ENCODE measurements around the gene LINC00632.

LINC00632 gene

GRCh38 chrX:140765043-140765784 lies 55.7 kb downstream of the LINC00632 start:
- DNase-seq: no peak

DNA sequence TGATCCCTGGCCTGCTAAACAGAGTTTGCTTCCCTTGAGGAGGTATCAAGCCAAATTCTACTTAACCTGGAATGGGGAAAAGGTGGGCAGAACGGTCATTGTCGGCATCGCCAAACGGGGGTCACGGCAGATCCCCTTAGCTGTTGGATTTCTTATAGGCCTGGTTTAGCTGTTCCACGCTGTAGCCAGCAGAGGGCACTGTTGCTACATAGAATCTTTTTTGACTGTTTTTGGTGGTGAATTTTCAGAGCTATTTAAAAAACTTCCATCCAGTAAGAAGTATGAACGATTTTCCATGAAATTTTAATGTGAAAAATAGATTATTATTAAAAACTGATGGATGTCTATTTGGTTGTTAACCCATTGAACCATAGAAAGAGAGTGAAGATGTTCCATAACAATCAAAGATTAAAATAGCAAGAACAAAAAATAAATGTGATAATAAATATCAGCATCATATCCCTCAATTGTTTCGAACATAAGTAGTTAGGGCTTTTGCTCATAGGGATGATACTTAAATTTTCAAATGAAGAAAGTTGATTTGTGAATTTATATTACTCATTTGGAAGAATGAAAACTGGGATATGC lies 56.6 kb downstream of the LINC00632 start:
- DNase-seq: peak; percentile 33

GRCh38 chrX:140767646-140768045 lies 58.1 kb downstream of the LINC00632 start:
- no peak for DNase-seq

GRCh38 chrX:140775211-140775610 lies 65.7 kb downstream of the LINC00632 start:
- no peak for DNase-seq

- DNase-seq: no peak
Measured at GRCh38 chrX:140776320-140776719, 66.8 kb downstream of the LINC00632 start.

GRCh38 chrX:140794642-140795041 lies 85.1 kb downstream of the LINC00632 start:
- no peak for DNase-seq

- no peak for DNase-seq
Measured at GRCh38 chrX:140799216-140799615, 89.7 kb downstream of the LINC00632 start.

DNA sequence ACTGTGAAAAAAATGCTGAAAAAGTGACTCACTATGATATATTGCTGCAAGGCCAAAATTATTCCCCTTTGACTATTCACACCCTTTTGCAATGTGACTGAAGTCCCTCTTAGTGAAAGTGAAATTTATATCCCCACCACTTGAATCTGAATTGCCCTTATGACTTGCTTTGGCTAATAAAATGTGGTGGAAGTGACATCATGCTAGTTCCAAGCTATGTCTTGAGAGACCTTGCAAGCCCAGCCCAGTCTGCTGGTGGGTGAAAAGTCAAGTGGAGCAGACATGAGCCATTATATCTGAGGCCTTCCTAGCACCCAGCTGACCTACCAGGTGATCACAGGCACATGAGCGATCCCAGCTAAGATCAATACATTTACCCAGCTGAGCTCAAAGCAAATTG lies 94.7 kb downstream of the LINC00632 start:
- DNase-seq: no peak

GRCh38 chrX:140815868-140816267 lies 106.3 kb downstream of the LINC00632 start:
- DNase-seq: no peak

GRCh38 chrX:140817943-140818342 lies 108.4 kb downstream of the LINC00632 start:
- peak; percentile 1 for DNase-seq

DNA sequence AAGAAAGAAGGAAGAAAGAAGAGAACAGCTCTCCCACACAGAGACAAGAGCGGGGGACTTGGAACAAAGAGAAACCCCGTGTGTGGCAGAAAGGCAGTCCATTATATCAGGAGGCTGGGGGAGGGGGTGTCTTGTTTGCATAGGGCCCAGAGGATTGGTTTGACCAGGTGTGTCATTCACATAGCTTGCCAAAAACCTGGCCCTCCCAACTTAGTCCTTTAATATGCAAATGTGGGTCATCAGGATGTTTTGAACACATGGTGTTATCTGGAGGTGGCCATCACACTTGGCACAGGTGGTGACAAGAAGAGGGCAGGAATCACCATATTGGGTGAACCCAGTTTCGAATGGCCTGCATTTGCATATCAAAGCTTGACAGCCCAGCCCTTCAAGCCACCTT lies 111.7 kb downstream of the LINC00632 start:
- DNase-seq: no peak

DNA sequence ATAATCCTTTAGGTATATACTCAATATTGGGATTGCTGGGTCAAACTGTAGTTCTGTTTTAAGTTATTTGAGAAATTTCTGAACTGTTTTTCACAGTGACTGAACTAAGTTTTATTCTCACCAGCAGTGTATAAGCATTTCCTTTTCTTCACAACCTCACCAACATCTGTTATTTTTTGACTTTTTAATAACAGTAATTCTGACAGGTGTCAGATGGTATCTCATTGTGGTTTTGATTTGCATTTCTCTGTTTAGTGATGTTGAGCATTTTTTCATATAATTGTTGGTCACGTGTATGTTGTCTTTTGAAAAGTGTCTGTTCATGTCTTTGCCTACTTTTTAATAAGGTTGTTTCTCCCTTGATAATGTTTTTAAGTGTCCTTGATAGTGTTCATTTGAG lies 112.6 kb downstream of the LINC00632 start:
- no peak for DNase-seq

DNA sequence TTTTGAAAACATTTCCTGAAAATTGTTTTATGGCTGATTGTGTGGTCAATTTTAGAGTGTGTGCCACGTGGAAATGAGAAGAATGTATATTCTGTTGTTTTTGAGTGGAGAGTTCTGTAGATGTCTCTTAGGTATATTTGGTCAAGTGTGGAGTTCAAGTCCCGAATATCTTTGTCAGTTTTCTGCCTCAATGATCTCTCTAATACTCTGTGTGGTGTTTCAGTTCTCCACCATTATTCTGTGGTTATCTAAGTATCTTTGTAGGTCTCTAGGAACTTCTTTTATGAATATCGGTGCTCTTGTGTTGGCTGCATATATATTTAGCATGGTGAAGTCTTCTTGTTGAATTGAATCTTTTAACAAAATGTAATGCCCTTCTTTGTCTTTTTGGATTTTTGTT lies 113.3 kb downstream of the LINC00632 start:
- no peak for DNase-seq

GRCh38 chrX:140836874-140837273 lies 127.3 kb downstream of the LINC00632 start:
- DNase-seq: no peak
